Measurements from ENCODE around the gene ATOX1.

GRCh38 chr5:151709109-151709735, 49.2 kb downstream of the ATOX1 start:
- TF ChIP-seq EZH2 (IDR thresholded peaks at IDR 0.05; ENCODE audit: insufficient read depth, poor library complexity, severe bottlenecking) = no peak
- TF ChIP-seq EZH2phosphoT487 (IDR thresholded peaks at IDR 0.05; ENCODE audit: insufficient read depth, low read depth) = no peak
